Measurements from ENCODE around the gene SOX10.

Gene SOX10

GRCh38 chr22:37931893-37932389 lies 52.4 kb downstream of the SOX10 start:
- DNase-seq (ENCODE audit: low read depth), result no peak
- H3K4me3 ChIP-seq (ENCODE audit: low read length), result no peak overlapping the region
- TF ChIP-seq, protein P1, sequence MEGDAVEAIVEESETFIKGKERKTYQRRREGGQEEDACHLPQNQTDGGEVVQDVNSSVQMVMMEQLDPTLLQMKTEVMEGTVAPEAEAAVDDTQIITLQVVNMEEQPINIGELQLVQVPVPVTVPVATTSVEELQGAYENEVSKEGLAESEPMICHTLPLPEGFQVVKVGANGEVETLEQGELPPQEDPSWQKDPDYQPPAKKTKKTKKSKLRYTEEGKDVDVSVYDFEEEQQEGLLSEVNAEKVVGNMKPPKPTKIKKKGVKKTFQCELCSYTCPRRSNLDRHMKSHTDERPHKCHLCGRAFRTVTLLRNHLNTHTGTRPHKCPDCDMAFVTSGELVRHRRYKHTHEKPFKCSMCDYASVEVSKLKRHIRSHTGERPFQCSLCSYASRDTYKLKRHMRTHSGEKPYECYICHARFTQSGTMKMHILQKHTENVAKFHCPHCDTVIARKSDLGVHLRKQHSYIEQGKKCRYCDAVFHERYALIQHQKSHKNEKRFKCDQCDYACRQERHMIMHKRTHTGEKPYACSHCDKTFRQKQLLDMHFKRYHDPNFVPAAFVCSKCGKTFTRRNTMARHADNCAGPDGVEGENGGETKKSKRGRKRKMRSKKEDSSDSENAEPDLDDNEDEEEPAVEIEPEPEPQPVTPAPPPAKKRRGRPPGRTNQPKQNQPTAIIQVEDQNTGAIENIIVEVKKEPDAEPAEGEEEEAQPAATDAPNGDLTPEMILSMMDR (conservative IDR thresholded peaks at IDR 0.05; ENCODE audit: low read length), result no peak

DNA sequence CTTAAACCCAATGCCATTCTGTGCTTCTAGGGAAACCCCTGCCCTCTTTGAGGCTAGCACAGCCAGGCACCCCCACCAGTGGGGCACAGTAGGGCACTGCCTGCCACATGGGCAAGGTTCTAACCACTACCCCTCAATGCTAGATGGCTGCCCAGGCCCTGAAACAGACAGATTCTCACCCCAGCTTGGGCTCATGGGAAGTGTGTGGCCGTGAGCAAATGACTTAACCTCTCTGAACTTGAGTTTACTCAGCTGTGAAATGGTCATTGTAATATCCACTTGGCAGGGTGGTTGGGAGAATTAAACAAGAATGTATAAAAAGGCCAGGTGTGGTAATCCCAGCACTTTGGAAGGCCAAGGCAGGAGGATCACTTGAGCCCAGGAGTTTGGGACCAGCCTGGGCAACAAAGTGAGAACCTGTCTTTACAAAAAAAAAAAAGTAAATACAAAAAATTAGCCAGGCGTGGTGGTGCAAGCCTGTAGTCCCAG lies 53.4 kb downstream of the SOX10 start:
- no peak overlapping the region for H3K4me3 ChIP-seq (ENCODE audit: low read length)
- TF ChIP-seq, protein P1 (conservative IDR thresholded peaks at IDR 0.05; ENCODE audit: low read length), result no peak
- no peak for DNase-seq (ENCODE audit: low read depth)

- DNase-seq (ENCODE audit: low read depth), result peak; percentile 37
- TF ChIP-seq, protein P1 (conservative IDR thresholded peaks at IDR 0.05; ENCODE audit: low read length), result peak; percentile 65
- H3K4me3 ChIP-seq (ENCODE audit: low read length), result no peak overlapping the region
Measured at GRCh38 chr22:37930270-37930951, 53.9 kb downstream of the SOX10 start.

- no peak for DNase-seq (ENCODE audit: low read depth)
- TF ChIP-seq, protein P1 (conservative IDR thresholded peaks at IDR 0.05; ENCODE audit: low read length), result no peak
- H3K4me3 ChIP-seq (ENCODE audit: low read length), result no peak overlapping the region
Measured at GRCh38 chr22:37929390-37929789, 55.0 kb downstream of the SOX10 start.

- no peak for DNase-seq (ENCODE audit: low read depth)
- H3K4me3 ChIP-seq (ENCODE audit: low read length), result no peak overlapping the region
- TF ChIP-seq, protein P1 (conservative IDR thresholded peaks at IDR 0.05; ENCODE audit: low read length), result no peak
Measured at GRCh38 chr22:37927637-37927936, 56.8 kb downstream of the SOX10 start.

GRCh38 chr22:37926771-37927636 lies 57.4 kb downstream of the SOX10 start:
- DNase-seq (ENCODE audit: low read depth), result no peak
- no peak overlapping the region for H3K4me3 ChIP-seq (ENCODE audit: low read length)
- TF ChIP-seq, protein P1 (conservative IDR thresholded peaks at IDR 0.05; ENCODE audit: low read length), result no peak

All from AG10803 (cell line).